HG02798 (cell line): ENCODE data around the gene HLA-DMB.

ENCODE experiments used
- ATAC-seq: cut with Tn5 transposase; IDR thresholded peaks from one replicate; pipeline ENCODE4 v1.9.1; 2021; ENCODE audit warnings: mild to moderate bottlenecking; ENCODE audit not compliant: unreplicated experiment, poor library complexity

Gene HLA-DMB

GRCh38 chr6:32940656-32941213 lies at the start of gene HLA-DMB:
TSS of gene HLA-DMB (minus strand) at chr6:32941028. CDS start at chr6:32940807, 221 bp downstream.
- peak; percentile 70 for ATAC-seq

GRCh38 chr6:32989368-32989767 lies 48.5 kb upstream of the HLA-DMB start:
- ATAC-seq, result no peak

- peak; percentile 65 for ATAC-seq
These were observed 44.0 kb upstream of the HLA-DMB start for GRCh38 chr6:32984622-32985389.

- no peak for ATAC-seq
These were observed 43.3 kb upstream of the HLA-DMB start for GRCh38 chr6:32983964-32984621.

GRCh38 chr6:32983493-32983848 lies 42.6 kb upstream of the HLA-DMB start:
- no peak for ATAC-seq

- no peak for ATAC-seq
These were observed 42.1 kb upstream of the HLA-DMB start for GRCh38 chr6:32982702-32983492.

GRCh38 chr6:32982084-32982701 lies 41.4 kb upstream of the HLA-DMB start:
- no peak for ATAC-seq

- no peak for ATAC-seq
These were observed 39.7 kb upstream of the HLA-DMB start for GRCh38 chr6:32980488-32981038.

GRCh38 chr6:32979720-32980487 lies 39.1 kb upstream of the HLA-DMB start:
- no peak for ATAC-seq

GRCh38 chr6:32977953-32978324 lies 37.1 kb upstream of the HLA-DMB start:
- ATAC-seq, result no peak

- ATAC-seq, result no peak
These were observed 36.6 kb upstream of the HLA-DMB start for GRCh38 chr6:32977272-32977952.

- ATAC-seq, result no peak
These were observed 35.7 kb upstream of the HLA-DMB start for GRCh38 chr6:32976334-32977069.

GRCh38 chr6:32975886-32976285 lies 35.1 kb upstream of the HLA-DMB start:
- no peak for ATAC-seq

- ATAC-seq, result no peak
These were observed 33.9 kb upstream of the HLA-DMB start for GRCh38 chr6:32974541-32975308.

- no peak for ATAC-seq
These were observed 33.1 kb upstream of the HLA-DMB start for GRCh38 chr6:32974016-32974333.

- no peak for ATAC-seq
These were observed 32.6 kb upstream of the HLA-DMB start for GRCh38 chr6:32973144-32974015.
